OCI-LY1 (cell line): Measurements from ENCODE around the gene SEMA4G.

ENCODE experiments used
- H2AFZ ChIP-seq: fragments of 200-600 bp; sonication (generic), shearing (Covaris generic); 2 replicates; pipeline ENCODE4 v1.6.0; 2014; ENCODE audit warnings: antibody characterized with exemption, mild to moderate bottlenecking, low read length
- H3F3A ChIP-seq: fragments of 200-600 bp; sonication (generic), shearing (Covaris generic); 2 replicates; pipeline ENCODE4 v1.6.0; 2014; ENCODE audit warnings: mild to moderate bottlenecking, antibody characterized with exemption, low read length, moderate library complexity; ENCODE audit not compliant: insufficient read depth
- H3K27ac ChIP-seq: fragments of 200-600 bp; sonication (generic); 2 replicates; pipeline ENCODE4 v1.5.1; 2014; ENCODE audit warnings: low read length, mixed run types, mild to moderate bottlenecking, low read depth; ENCODE audit not compliant: poor library complexity, severe bottlenecking
- H3K27me3 ChIP-seq: fragments of 200-600 bp; sonication (generic); 2 replicates; pipeline ENCODE4 v1.6.0; 2014; ENCODE audit warnings: antibody characterized with exemption, mild to moderate bottlenecking, low read length, moderate library complexity; ENCODE audit not compliant: insufficient read depth
- H3K36me3 ChIP-seq: fragments of 200-600 bp; sonication (generic); 2 replicates; pipeline ENCODE4 v1.6.1; 2014; ENCODE audit warnings: mild to moderate bottlenecking, antibody characterized with exemption, low read length, moderate library complexity, mixed read lengths; ENCODE audit not compliant: insufficient read depth
- H3K4me1 ChIP-seq: fragments of 200-600 bp; sonication (generic); 2 replicates; pipeline ENCODE4 v1.5.1; 2014; ENCODE audit warnings: mild to moderate bottlenecking, low read length, moderate library complexity; ENCODE audit not compliant: insufficient read depth, severe bottlenecking
- H3K4me2 ChIP-seq: fragments of 200-600 bp; sonication (generic), shearing (Covaris generic); 2 replicates; pipeline ENCODE4 v1.6.1; 2014; ENCODE audit warnings: low read length
- H3K4me3 ChIP-seq: fragments of 200-600 bp; sonication (generic); 2 replicates; pipeline ENCODE4 v1.5.1; 2014; ENCODE audit warnings: low read length, low read depth, mild to moderate bottlenecking, mixed read lengths; ENCODE audit not compliant: poor library complexity, severe bottlenecking
- H3K79me2 ChIP-seq: fragments of 200-600 bp; shearing (Covaris generic); 2 replicates; pipeline ENCODE4 v1.6.1; 2016; ENCODE audit warnings: mixed run types, low read length, mixed read lengths; ENCODE audit not compliant: insufficient read depth
- H3K9ac ChIP-seq: fragments of 200-600 bp; sonication (generic), shearing (Covaris generic); 2 replicates; pipeline ENCODE4 v1.6.1; 2014; ENCODE audit warnings: mild to moderate bottlenecking, low read length, mixed read lengths
- H3K9me2 ChIP-seq: fragments of 200-600 bp; sonication (generic), shearing (Covaris generic); 2 replicates; pipeline ENCODE4 v1.6.1; 2014; ENCODE audit warnings: low read depth, mild to moderate bottlenecking, low read length, mixed read lengths
- H3K9me3 ChIP-seq: fragments of 200-600 bp; shearing (Covaris generic); 2 replicates; pipeline ENCODE4 v1.6.1; 2014; ENCODE audit warnings: low read length, mixed read lengths
- H4K20me1 ChIP-seq: fragments of 200-600 bp; sonication (generic), shearing (Covaris generic); 2 replicates; pipeline ENCODE4 v1.6.0; 2016; ENCODE audit warnings: mild to moderate bottlenecking, low read length; ENCODE audit not compliant: insufficient read depth
- CTCF ChIP-seq: fragments of 200-600 bp; sonication (generic), shearing (Covaris generic); IDR thresholded peaks from 2 replicates; pipeline ENCODE4 v1.5.1; 2017; ENCODE audit warnings: mild to moderate bottlenecking, antibody characterized with exemption, low read length, moderate library complexity, mixed read lengths
- EZH2 ChIP-seq: fragments of 200-600 bp; sonication (generic), shearing (Covaris generic); IDR thresholded peaks from 2 replicates; pipeline ENCODE4 v1.8.0; 2017; ENCODE audit warnings: borderline replicate concordance, mixed run types, mild to moderate bottlenecking, antibody characterized with exemption, low read length, moderate library complexity, mixed read lengths

The SEMA4G gene

DNA sequence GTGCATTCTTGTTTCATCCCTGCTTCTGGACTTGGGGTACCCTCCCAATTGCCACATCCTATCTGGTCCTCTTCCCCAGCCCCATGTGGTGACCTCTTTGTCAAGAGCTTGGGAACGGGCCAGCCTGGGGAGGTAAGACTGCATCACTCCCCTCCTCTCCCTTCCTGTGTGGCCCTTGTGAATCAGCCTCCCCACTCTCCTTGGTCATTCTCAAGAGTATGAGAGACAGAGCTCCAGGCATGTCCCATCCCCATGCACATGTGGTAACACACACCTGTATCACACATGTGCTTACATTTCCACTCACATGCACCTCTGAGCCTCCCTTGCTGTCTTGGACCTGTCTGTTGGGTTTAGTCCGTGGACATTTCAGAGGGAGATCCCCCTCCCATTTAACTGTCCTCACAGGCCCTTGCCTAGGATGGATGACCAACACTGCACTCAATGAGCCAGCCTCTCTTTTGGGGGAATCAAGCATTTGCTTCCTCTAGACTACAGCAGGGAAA, 15.4 kb downstream of the SEMA4G start:
- Histone ChIP-seq H3K9me2 (no peaks in the 10 kb centered on the region), H3K4me1 (peaks cover 16% of the 10 kb centered on the region), H3K4me2 (no peak overlapping the region), H3K9ac (no peak overlapping the region), H2AFZ (no peak overlapping the region), H3K27ac (no peak overlapping the region), H4K20me1 (no peaks in the 10 kb centered on the region), H3K36me3 (peaks cover 12% of the 10 kb centered on the region), H3K4me3 (no peak overlapping the region), H3K79me2 (peaks cover 15% of the 10 kb centered on the region), H3F3A (no peaks in the 10 kb centered on the region), H3K9me3 (no peaks in the 10 kb centered on the region), H3K27me3 (no peaks in the 10 kb centered on the region)
- TF ChIP-seq CTCF (no peak), EZH2 (no peak)

- Histone ChIP-seq H3K36me3 (peaks cover 18% of the 10 kb centered on the region), H3K4me3 (no peak overlapping the region), H3K27me3 (no peaks in the 10 kb centered on the region), H4K20me1 (no peaks in the 10 kb centered on the region), H3K9ac (no peak overlapping the region), H3K27ac (no peak overlapping the region), H3K9me3 (no peaks in the 10 kb centered on the region), H3K9me2 (no peaks in the 10 kb centered on the region), H3K79me2 (peaks cover 15% of the 10 kb centered on the region), H3K4me2 (peak overlapping the region; percentile 95; the same call in 1 of the 2 replicates), H2AFZ (no peak overlapping the region), H3F3A (no peaks in the 10 kb centered on the region), H3K4me1 (peaks cover 16% of the 10 kb centered on the region)
- TF ChIP-seq EZH2: no peak
- no peak for TF ChIP-seq CTCF
Observed at GRCh38 chr10:100985336-100985735, 16.0 kb downstream of the SEMA4G start.

DNA sequence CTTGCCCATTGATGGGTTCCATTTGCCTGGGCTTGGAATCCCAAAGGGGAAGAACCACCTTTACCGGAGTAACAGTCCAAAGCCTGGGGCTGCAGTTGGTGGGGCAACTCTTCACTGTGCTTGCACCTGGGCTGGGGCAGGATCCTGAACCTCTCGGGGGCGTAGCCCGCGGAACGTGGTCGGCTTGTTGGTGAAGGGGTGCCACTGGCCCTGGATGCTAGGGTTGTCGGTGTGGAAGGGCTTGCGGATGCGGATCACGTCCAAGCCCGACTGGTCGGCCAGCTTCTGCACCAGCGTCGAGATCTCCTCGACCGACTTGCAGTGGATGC, 17.3 kb downstream of the SEMA4G start:
- Histone ChIP-seq H3F3A (no peaks in the 10 kb centered on the region), H3K36me3 (peaks cover 30% of the 10 kb centered on the region), H3K4me3 (peak overlapping the region; percentile 88), H3K9ac (peak overlapping the region; percentile 86), H3K4me2 (peak overlapping the region; percentile 95), H2AFZ (no peak overlapping the region), H3K9me3 (no peaks in the 10 kb centered on the region), H3K4me1 (peaks cover 16% of the 10 kb centered on the region), H4K20me1 (no peaks in the 10 kb centered on the region), H3K9me2 (no peaks in the 10 kb centered on the region), H3K27ac (no peak overlapping the region), H3K79me2 (peaks cover 15% of the 10 kb centered on the region), H3K27me3 (no peaks in the 10 kb centered on the region)
- no peak for TF ChIP-seq CTCF
- no peak for TF ChIP-seq EZH2
